Panc1 (cell line): ENCODE measurements around the gene CLIP4. TPM values are rescaled to one million over a fixed set of nuclear protein-coding genes. Genes with fewer than 3 reads are reported as not detected.

Experiments
- ATAC-seq: fragments of 200-7000 bp; cut with Tn5 transposase; 2 replicates; pipeline ENCODE4 v1.9.1; 2020; ENCODE audit warnings: mild to moderate bottlenecking, moderate library complexity
- BruUV-seq: library from RNA; stranded (reverse); fragments of 400-500 nt; replicated peaks from 2 replicates; lab custom pipeline; 2021; lab: Mats Ljungman, UMichigan
- CTCF ChIA-PET: fragments of 300-600 bp; sonication (Branson Sonifier 250); formaldehyde crosslinking; loops from one replicate; lab custom pipeline; 2022; ENCODE audit warnings: antibody characterized with exemption; lab: Charles Lee
- POLR2A ChIA-PET: fragments of 300-600 bp; sonication (Branson Sonifier 250); formaldehyde crosslinking; loops from one replicate; lab custom pipeline; 2022; ENCODE audit warnings: antibody characterized with exemption; lab: Charles Lee
- DNase-seq: peaks from one replicate; pipeline ENCODE4 v3.0.0-alpha.2; 2010; ENCODE audit warnings: low read depth, low spot score
- H3K27ac ChIP-seq: 2 replicates; pipeline ENCODE4 v1.5.1; 2011; ENCODE audit warnings: mild to moderate bottlenecking, low read length, inconsistent platforms
- H3K27me3 ChIP-seq: fragments of 200-500 bp; sonication (Bioruptor generic); 2 replicates; pipeline ENCODE4 v1.6.0; 2014; ENCODE audit warnings: low read length, inconsistent platforms; ENCODE audit not compliant: control insufficient read depth, insufficient read depth
- H3K36me3 ChIP-seq: fragments of 200-500 bp; sonication (Bioruptor generic); 2 replicates; pipeline ENCODE4 v1.5.1; 2014; ENCODE audit warnings: inconsistent platforms, mild to moderate bottlenecking, low read length, moderate library complexity; ENCODE audit not compliant: control insufficient read depth, insufficient read depth
- H3K4me1 ChIP-seq: 2 replicates; pipeline ENCODE4 v1.5.1; 2011; ENCODE audit warnings: inconsistent platforms, mild to moderate bottlenecking, low read length, moderate library complexity; ENCODE audit not compliant: control insufficient read depth, insufficient read depth
- H3K4me3 ChIP-seq, 2 experiments: 2 replicates each; pipeline ENCODE4 v1.5.1; 2011 to 2012; ENCODE audit warnings: low read depth in 2 of 2, low read length in 2 of 2, mild to moderate bottlenecking in 2 of 2, inconsistent platforms in 1 of 2, moderate library complexity in 1 of 2
- H3K9me3 ChIP-seq: fragments of 200-500 bp; sonication (Bioruptor generic); 2 replicates; pipeline ENCODE4 v1.5.1; 2014; ENCODE audit warnings: low read depth, mild to moderate bottlenecking, inconsistent platforms, low read length, moderate library complexity; ENCODE audit not compliant: control insufficient read depth, insufficient read depth
- POLR2AphosphoS5 ChIP-seq: IDR thresholded peaks from 2 replicates; pipeline ENCODE4 v1.6.1; 2012; ENCODE audit warnings: mild to moderate bottlenecking, low read depth, low read length, moderate library complexity
- SIN3A ChIP-seq: IDR thresholded peaks from 2 replicates; pipeline ENCODE4 v1.6.1; 2012; ENCODE audit warnings: low read depth, mild to moderate bottlenecking, low read length, moderate library complexity, borderline replicate concordance; ENCODE audit not compliant: insufficient read depth
- TCF7L2 ChIP-seq: IDR thresholded peaks from 2 replicates; pipeline ENCODE4 v1.6.1; 2011; ENCODE audit warnings: mild to moderate bottlenecking, low read depth, low read length, inconsistent platforms
- in situ Hi-C: cut with HindIII; loops from 2 replicates; pipeline ENCODE4 v1.10.0; 2016; ENCODE audit warnings: low sequenced_read_pairs, low pct_unique_long_range_greater_than_20kb
- intact Hi-C: fragments of 100-400 bp; cut with micrococcal nuclease; formaldehyde crosslinking; loops from one replicate; pipeline ENCODE4 v1.10.0; 2022; ENCODE audit not compliant: unreplicated experiment
- total RNA-seq: library from RNA; stranded (reverse); gene quantifications from one replicate; pipeline ENCODE4 v1.2.1, GENCODE V29; 2021; ENCODE audit not compliant: unreplicated experiment
- TF ChIP-seq, protein P1 (sequence below), 2 experiments: IDR thresholded peaks; 2 replicates each; pipeline ENCODE4 v1.6.1; 2011 to 2012; ENCODE audit warnings: low read depth in 2 of 2, control low read depth in 1 of 2, low read length in 1 of 2, mild to moderate bottlenecking in 1 of 2, moderate library complexity in 1 of 2; ENCODE audit not compliant: insufficient read depth in 1 of 2
- TF ChIP-seq, protein P2 (sequence below): fragments of 450-650 bp; IDR thresholded peaks from 2 replicates; pipeline ENCODE4 v1.5.1; 2017; ENCODE audit warnings: mild to moderate bottlenecking

Gene CLIP4
- total RNA-seq, 1 experiment from 2014 or later = 43.0 TPM

DNA sequence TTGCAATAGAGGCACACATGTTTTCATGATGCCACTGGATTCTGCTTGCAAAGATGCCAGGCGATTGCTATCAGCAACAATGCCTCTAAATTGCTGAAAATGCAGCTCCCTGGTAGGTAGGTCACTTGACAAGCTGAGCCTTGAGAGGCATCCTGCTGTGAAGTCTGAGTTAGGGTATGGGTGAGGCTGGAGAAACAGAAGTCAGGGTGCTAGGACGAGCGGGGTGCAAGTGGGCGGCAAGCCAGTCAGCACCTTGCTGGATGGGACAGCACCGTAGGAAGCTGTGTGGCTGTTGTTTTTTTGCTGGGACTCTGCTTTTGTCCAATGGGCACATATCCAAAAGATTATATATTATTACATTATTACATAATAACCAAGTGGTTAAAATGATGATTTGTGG, 10.5 kb upstream of the CLIP4 start:
- in situ Hi-C loops (no loop called here), intact Hi-C loops (no loop called here)
- DNase-seq (no peak), ATAC-seq (no peak)
- peaks cover 25% of the 10 kb centered on the region for H3K4me1 ChIP-seq
- no peaks in the 10 kb centered on the region for H3K9me3 ChIP-seq
- H3K27me3 ChIP-seq = no peaks in the 10 kb centered on the region
- no TSS peak for BruUV-seq
- CTCF ChIA-PET = no interaction called here
- H3K4me3 ChIP-seq = no peak overlapping the region
- H3K27ac ChIP-seq = peak overlapping the region; percentile 76; the same call in 1 of the 2 replicates
- TF ChIP-seq, protein P1, sequence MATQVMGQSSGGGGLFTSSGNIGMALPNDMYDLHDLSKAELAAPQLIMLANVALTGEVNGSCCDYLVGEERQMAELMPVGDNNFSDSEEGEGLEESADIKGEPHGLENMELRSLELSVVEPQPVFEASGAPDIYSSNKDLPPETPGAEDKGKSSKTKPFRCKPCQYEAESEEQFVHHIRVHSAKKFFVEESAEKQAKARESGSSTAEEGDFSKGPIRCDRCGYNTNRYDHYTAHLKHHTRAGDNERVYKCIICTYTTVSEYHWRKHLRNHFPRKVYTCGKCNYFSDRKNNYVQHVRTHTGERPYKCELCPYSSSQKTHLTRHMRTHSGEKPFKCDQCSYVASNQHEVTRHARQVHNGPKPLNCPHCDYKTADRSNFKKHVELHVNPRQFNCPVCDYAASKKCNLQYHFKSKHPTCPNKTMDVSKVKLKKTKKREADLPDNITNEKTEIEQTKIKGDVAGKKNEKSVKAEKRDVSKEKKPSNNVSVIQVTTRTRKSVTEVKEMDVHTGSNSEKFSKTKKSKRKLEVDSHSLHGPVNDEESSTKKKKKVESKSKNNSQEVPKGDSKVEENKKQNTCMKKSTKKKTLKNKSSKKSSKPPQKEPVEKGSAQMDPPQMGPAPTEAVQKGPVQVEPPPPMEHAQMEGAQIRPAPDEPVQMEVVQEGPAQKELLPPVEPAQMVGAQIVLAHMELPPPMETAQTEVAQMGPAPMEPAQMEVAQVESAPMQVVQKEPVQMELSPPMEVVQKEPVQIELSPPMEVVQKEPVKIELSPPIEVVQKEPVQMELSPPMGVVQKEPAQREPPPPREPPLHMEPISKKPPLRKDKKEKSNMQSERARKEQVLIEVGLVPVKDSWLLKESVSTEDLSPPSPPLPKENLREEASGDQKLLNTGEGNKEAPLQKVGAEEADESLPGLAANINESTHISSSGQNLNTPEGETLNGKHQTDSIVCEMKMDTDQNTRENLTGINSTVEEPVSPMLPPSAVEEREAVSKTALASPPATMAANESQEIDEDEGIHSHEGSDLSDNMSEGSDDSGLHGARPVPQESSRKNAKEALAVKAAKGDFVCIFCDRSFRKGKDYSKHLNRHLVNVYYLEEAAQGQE (IDR thresholded peaks at IDR 0.05; ENCODE audit: insufficient read depth in 1 of 2, low read depth in 2 of 2, low read length in 1 of 2) = peak; percentile 72 to 75; a peak in 3 of 4 replicates
- TF ChIP-seq, protein P2, sequence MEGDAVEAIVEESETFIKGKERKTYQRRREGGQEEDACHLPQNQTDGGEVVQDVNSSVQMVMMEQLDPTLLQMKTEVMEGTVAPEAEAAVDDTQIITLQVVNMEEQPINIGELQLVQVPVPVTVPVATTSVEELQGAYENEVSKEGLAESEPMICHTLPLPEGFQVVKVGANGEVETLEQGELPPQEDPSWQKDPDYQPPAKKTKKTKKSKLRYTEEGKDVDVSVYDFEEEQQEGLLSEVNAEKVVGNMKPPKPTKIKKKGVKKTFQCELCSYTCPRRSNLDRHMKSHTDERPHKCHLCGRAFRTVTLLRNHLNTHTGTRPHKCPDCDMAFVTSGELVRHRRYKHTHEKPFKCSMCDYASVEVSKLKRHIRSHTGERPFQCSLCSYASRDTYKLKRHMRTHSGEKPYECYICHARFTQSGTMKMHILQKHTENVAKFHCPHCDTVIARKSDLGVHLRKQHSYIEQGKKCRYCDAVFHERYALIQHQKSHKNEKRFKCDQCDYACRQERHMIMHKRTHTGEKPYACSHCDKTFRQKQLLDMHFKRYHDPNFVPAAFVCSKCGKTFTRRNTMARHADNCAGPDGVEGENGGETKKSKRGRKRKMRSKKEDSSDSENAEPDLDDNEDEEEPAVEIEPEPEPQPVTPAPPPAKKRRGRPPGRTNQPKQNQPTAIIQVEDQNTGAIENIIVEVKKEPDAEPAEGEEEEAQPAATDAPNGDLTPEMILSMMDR = no peak
- H3K36me3 ChIP-seq = no peaks in the 10 kb centered on the region
- POLR2A ChIA-PET = no interaction called here

DNA sequence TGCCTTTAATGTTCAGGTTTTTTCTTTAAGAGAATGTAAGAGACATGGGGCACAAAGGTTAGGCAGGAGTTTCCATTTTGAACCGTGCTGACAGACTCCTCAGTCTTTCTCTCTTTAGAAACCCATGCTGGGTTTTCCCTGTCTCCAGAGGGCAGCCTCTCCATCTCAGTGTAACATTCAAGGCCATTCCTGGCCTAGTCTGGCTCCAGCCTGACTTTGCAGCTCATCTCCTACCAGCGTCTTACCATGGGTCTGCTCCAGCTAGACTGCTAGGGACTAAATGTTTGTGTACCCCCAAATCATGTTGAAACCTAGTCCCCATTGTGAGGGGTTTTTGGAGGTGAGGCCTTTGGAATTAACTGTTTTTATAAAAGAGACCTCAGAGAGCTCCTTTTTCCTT, 9.8 kb upstream of the CLIP4 start:
- Histone ChIP-seq H3K4me3 (no peak overlapping the region), H3K27me3 (no peaks in the 10 kb centered on the region), H3K36me3 (no peaks in the 10 kb centered on the region), H3K27ac (peak overlapping the region; percentile 76), H3K4me1 (peaks cover 25% of the 10 kb centered on the region), H3K9me3 (no peaks in the 10 kb centered on the region)
- BruUV-seq = no TSS peak
- TF ChIP-seq, protein P2 = peak; percentile 45
- TF ChIP-seq POLR2AphosphoS5 = no peak
- in situ Hi-C loops (no loop called here), intact Hi-C loops (no loop called here)
- DNase-seq (no peak), ATAC-seq (peak; percentile 51; the same call in 1 of the 2 replicates)
- CTCF ChIA-PET = no interaction called here
- POLR2A ChIA-PET = no interaction called here

DNA sequence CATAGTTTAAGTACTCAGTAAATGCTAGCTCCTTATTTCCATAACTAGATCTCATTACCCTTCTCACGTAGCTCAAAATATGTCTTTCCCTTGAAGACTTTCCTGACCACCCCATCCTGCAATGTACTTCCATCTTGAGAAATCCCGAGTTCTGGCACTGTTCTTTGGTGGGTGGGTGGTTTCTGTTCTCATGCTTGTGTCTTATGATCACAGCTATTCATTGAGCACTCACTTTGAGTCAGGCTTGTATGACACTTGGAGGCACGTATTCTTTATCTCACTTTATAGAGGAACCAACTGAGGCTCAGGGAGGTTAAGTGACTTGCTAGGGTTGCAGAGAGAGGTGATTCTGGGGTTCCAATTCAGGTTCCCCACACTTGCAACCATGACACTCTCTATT, 9.0 kb upstream of the CLIP4 start:
- peak overlapping the region; percentile 70 for H3K27ac ChIP-seq
- TF ChIP-seq TCF7L2 = no peak
- no peak for TF ChIP-seq POLR2AphosphoS5
- TF ChIP-seq, protein P2 = no peak
- TF ChIP-seq, protein P1 (IDR thresholded peaks at IDR 0.05; ENCODE audit: insufficient read depth in 1 of 2, low read depth in 2 of 2, low read length in 1 of 2) = no peak
- TF ChIP-seq SIN3A = no peak
- no peak for ATAC-seq
- in situ Hi-C loops (no loop called here), intact Hi-C loops (no loop called here)
- H3K36me3 ChIP-seq = no peaks in the 10 kb centered on the region
- BruUV-seq = no TSS peak
- peaks cover 25% of the 10 kb centered on the region for H3K4me1 ChIP-seq
- CTCF ChIA-PET = no interaction called here
- POLR2A ChIA-PET = no interaction called here
- no peak overlapping the region for H3K4me3 ChIP-seq
- no peak for DNase-seq
- H3K9me3 ChIP-seq = no peaks in the 10 kb centered on the region
- no peaks in the 10 kb centered on the region for H3K27me3 ChIP-seq
